Activated effector memory CD4-positive, alpha-beta T cell treated with anti-CD3 and anti-CD28 coated beads, Interleukin-2, amount 50 U/mL, for 16 hours (primary cell): ENCODE measurements around the gene CD300LG.
A peak's percentile ranks its signal among the peaks of the same experiment; 100 is the strongest.
"Not testable (repeated sequence)": the region's sequence is repeated elsewhere in the genome, so short reads cannot be mapped to it uniquely, and the experiment has no call there.

Source experiments
- DNase-seq: peaks from one replicate; pipeline ENCODE4 v3.0.0-alpha.2; 2020

CD300LG gene, protein sequence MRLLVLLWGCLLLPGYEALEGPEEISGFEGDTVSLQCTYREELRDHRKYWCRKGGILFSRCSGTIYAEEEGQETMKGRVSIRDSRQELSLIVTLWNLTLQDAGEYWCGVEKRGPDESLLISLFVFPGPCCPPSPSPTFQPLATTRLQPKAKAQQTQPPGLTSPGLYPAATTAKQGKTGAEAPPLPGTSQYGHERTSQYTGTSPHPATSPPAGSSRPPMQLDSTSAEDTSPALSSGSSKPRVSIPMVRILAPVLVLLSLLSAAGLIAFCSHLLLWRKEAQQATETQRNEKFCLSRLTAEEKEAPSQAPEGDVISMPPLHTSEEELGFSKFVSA

DNA sequence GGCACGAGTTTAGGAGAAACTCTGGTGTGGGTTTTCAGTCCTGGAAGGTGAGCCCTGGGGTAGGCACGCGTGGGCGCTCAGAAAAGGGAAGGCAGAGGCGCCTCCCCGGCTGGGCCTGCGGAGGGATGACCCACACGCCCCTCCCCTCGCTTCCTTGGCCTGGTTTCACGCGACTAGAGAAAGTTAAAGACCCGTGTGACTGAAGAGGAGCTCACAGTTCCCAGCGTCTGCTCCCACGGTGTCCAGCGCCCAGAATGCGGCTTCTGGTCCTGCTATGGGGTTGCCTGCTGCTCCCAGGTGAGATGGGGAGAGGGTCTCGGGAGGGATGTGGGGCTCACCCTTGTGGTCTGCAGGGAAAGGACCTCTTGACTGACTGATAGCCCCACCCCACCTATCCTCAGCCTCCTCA is at the start of gene CD300LG:
CD300LG (plus strand) TSS at position 214 of the 409 bp plus-strand sequence; CDS start at position 255, 41 bp downstream.
- DNase-seq: no peak

DNA sequence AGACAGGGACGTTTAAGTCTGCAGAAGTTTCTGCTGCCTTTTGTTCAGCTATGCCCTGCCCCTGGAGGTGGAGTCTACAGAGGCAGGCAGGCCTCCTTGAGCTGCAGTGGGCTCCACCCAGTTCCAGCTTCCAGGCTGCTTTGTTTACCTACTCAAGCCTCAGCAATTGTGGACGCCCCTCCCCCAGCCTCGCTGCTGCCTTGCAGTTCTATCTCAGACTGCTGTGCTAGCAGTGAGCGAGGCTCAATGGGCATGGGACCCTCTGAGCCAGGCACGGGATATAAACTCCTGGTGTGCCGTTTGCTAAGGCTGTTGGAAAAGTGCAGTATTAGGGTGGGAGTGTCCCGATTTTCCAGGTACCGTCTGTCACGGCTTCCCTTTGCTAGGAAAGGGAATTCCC is 49.0 kb upstream of the CD300LG start:
- not testable (repeated sequence) for DNase-seq

DNA sequence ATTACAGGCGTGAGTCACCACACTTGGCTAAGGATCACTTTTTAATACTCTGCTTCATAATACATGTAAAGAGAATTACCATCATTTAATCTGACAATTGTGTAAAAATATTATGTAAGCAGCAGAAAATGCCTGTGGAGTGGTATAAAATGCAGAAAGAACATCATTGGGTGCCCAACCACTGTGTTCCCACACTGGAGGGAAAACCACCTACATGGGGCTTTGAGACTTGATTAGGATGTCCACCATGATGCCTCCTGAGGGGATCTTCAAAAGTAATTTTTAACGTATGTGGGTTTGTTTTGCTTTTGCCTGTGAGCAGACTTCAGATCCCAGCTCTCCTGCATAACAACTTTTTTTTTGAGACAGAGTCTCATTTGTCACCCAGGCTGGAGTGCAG is 47.9 kb upstream of the CD300LG start:
- DNase-seq: no peak

DNA sequence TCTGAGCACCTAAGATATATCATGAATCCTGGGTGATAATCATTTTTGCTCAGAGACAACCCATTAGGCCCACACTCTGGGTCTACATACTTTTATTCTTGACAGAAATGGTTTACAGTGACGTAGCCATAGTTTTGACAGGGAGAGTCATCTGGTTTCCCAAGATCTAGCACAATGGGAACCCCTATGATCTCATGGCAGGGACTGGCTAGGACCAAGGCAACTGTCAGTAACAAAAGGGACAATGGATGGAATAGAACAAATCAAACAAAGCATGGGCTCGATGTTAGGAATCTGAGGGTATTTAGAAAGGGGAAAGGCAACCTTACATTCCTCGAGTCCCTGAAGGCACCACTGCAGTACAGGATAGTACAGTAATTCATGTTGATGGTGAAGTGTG is 46.2 kb upstream of the CD300LG start:
- DNase-seq: no peak

DNA sequence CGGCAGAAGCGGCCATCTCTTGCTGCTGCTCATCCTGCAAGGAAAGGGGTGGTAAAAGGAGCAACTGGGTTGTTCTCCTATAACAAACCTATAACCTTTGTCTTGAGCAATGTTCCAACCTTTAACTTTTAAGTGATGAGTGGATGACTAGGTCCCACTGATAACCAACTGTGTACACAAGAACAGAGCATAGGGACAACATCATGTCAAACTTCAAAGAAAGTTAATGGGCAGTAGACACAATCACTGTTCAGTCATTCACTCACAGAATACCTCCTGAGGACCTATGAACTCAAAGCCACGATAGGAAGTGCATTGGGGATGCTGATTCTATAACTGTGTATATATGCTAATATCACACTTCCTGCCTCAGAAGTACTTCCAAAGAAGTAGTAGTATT is 45.1 kb upstream of the CD300LG start:
- DNase-seq: no peak

DNA sequence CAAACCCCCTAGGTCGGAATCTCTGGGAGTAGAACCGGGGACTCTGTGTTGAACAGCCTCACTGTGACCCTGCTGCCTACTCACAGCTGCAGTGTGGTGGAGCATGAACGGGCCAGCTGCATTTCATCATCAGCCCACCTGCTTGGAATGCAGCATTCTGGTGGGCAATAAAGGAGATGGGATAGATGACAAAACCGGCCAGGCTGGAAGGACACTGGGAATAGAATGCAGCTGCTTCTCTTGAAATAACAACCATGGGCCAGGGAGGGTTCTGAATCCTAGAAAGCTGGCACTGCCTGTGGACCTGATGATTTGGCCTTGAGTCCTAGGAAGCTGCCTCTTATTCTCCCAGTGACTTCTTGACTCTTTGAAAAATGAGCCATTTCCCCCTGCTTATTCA is 43.2 kb upstream of the CD300LG start:
- DNase-seq: no peak

DNA sequence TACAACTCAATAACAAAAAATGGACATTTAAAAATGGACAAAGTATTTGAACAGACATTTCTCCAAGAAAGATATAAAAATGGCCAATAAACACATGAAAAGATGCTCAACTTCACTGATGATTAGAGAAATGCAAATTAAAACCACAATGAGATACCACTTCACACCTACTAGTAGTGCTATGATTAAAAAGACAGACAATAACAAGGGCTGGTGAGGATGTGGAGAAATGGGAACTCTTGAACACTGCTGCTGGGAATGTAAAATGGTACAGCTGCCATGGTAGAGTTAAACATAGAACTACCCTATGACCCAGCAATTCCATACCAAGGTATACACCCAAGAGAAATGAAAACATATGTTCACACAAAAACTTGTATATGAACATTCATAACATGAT is 41.9 kb upstream of the CD300LG start:
- no peak for DNase-seq

DNA sequence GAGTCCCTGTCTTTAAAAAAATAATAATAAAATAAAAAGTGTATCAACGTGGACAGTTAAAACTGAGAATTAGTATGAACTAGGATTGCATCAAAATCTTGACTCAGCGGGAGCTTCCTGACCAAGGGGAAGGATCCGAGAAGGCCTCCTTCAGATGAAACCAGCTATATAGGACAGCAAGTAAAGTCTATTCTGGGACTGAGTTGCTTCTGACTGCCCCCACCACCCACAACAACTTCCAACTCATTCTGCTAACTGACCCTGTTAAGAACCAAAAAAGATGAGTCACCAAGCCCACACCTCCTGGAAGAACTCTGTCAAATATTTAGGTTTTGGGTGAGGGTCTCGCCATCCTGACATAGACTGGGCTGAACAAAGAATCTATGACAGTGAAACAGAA is 38.9 kb upstream of the CD300LG start:
- no peak for DNase-seq

DNA sequence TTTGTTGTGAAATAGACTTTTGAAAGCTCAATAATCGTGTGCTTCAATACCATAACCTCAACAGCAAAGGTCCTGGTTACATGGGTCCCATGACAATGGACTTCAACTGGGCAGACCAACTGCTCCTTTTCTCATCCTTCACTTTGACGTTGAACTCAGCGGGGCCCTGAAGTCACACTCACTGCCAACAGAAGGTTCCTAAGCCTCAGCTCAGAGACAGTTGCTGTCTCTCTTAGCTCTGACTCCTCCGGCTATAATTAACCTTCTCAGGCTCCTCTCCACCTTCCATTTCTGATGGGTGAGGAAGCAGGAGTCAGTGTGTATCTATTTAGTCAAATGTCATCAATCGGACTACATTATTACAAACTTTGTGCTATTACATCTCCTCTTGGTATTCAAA is 37.9 kb upstream of the CD300LG start:
- no peak for DNase-seq

DNA sequence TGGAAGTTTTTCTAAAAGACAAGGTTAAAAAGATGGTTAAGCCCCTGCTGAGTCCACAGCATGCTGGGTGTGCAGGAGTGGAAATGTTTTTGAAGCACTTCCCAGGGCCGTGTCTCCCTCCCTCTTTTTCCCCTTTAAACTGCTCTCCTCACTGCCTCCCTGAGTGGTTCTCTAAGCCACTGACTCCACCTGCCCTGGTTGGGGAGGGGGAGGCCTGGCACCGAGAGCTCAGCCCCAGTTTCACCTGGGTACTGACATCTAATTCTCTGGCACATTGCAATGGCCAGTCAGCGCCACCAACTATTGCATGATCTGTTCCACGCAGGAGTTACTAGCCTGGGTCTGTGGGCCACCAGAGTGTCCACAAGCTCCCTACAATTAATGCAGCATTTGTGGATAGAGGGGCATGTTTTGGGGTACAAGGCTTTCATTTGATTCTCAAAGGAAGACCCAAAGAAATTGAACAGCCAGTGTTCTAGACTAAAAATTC is 36.7 kb upstream of the CD300LG start:
- DNase-seq: no peak

DNA sequence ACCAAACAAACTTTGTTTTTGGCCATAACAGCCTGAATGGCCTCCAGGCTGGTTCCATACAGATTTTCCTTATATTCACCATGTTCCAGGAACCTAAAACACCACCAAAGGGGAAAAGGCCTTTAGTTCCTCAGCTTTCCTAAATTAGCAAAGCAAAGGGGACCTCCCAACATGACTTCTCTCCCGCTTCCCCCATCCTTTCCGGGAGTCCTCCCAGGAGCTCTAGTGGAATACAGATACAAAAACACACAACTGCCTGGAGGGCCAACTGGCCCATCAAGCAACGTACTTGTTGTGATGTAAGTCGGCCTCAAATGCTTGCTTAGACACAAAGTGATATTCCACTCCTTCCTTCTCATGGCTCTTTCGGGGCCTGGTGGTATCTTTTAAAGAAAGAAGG is 36.2 kb upstream of the CD300LG start:
- DNase-seq: no peak

DNA sequence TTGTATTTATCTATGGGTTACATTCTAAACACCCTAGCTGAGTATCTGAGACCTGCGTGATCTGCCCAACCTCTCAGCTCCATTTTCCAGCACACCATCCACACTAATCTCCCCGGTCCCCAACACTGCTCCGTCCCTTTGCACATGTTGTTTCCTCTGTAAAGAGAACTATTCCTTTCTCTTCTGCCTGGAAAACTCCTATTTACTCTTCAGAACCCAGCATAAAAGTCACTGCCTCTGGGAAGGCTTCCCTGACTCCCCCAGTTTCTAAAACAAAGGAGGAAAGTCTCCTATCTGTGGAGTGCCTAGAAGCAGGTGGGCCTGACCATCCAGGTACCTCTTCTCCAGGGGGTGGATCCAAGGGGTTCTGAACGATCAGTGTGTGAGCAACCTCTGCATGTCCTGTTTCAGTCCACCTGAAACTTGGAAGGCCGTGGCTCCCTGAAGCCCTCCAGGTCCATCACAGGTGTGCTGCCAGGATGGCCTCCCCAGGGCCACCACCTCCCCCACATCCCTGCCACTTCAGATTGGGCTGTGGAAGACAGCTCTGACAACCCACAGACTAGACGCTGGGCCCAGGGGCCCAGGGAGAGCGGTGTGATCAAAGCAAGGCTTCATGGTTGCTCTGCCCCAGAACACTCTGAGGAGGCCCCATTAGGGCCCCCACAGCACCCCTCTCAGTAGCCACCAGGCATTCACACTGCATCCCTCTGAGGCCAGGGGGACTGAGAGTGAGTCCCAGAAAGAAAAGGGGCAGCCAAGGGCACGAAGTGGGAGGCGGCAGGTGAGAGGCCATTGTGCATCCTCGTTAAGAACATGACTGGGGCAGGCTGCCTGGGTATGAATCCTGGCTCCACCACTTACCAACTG is 34.3 kb upstream of the CD300LG start:
- DNase-seq: no peak

DNA sequence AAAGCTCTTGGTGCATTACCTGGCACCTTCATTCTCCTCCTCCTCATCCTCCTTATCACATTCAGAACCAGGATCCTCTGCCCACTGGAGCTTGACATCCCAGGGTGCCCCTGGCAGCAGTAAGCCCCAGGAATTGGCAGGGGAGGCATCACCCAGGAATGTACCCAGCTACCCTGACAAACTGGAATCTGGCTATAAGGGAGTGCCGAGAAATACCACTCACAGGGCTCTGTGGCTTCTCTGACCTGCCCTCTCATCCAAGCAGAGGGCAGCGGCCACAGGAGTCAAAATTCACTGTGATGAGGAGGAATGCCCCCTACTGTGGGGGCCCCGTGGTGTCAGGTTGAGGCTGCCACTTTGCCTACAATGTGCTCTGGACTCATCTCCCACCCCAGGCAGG is 33.6 kb upstream of the CD300LG start:
- DNase-seq: no peak

DNA sequence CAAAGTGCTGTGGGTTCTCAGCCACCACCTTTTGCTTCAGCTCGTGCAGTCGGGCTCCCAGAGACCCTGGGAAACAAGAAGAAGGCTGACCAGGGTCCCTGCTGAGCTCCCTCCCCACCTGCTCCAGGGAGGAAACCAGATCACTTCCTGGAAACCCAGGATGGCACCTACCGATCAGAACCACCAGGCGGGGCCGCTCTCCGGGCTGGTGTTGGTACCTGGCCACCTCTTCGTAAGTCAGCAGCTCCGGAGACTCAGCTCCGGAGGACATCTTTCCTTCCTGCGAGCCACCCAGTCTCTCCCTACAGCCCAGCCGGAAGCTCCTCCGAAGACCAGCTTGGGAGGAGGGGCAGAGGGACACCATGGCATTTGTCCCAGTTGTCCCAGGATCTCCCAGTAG is 33.0 kb upstream of the CD300LG start:
- DNase-seq: no peak

DNA sequence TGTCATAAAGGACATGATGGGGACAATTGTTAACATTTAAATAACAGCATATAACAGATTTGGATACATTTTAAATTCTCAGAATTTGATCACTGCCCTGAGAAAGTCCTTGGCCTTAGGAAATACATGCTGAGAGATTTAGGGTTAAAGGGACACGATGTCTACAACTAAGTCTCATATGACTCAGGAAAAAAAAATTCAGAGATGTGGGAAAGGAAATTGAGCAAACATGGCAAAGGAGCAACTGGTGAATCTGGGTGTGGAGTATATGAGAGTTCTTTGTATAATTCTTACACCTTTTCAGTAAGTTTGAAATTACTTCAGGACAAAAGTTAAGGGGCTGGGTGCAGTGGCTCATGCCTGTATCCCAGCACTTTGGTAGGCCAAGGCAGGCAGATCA is 32.3 kb upstream of the CD300LG start:
- DNase-seq: no peak

DNA sequence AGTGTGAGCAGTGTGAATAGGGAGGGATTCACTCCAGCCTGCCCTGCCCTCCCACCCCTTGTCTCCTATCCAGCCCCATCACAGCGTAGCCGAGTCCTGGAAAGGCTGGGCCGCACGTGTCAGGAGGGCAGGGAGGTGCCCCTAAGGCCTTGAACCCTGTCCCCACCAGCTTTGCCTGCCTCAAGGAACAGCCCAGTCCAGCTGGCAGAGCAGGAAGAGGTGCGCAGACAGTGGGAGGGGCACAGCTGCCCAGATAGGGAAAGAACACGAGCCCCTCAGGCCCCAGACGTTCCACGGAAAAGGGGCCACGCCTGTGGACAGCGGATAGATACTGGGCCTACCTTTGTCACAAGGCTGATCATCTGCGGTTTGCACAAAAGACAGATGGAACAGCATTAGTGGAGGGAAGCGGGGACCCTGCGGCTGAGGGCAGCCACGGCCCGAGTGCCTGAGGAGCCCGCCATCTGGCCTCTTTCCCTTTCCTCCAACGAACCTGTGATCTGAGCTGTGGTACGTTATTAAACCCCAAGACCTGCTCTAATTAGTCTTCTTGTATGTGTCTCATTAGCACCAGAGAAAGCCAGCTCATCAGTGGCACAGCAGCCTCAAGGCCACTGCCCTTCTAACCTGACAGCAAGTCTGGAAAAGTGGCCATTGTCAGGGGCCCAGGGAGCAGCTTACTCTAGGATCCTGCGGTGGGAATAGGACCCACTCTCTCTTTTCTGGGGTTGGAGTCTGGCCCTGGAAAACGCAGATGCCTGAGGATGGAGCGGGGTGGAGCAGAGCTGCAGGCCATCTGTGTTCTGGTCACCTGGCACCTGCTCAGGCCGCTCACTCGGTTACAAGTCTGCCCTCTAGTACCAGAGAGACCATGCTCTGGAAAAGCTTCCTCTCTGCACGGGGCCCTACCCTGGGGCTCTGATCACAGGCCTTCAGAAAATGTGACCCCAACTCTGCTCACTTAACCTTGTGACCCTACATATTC is 30.3 kb upstream of the CD300LG start:
- no peak for DNase-seq

DNA sequence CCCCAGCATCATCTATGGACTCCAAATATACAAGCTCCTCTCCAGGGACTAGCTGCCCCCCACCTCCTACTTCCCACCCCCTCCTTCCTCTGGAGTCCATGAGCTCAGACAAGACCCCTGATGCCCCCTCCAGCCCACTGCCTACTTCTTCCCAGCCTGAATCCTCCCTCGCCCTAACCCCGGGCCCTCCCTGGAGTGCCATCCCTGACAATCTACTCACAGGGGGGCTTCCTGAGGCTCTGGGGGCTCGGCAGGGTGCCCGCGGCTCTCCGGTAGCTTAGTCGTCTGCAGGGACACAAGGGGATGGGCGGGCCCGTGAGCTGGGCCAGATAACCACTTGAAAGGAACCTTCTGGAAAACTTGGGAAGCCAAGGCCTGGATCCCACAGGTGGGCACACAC is 29.1 kb upstream of the CD300LG start:
- no peak for DNase-seq

DNA sequence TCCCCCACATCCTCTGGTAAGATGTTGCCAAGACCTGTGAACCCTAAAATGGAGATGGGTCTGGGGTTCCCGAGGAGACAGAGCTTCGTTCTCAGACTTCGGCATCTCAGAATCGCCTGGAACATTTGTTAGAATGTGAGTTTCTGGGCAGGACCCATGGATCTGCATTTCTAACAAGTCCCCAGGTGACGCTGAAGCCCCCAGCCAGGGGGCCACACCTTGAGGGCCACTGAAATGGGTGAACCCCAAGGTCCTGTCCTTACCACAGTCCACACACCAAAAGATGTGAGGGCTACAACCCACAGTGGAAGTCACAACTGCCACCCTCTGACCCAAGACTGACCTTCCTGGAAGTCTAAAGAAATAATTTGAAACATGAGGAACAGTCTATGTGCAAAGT is 28.0 kb upstream of the CD300LG start:
- no peak for DNase-seq

DNA sequence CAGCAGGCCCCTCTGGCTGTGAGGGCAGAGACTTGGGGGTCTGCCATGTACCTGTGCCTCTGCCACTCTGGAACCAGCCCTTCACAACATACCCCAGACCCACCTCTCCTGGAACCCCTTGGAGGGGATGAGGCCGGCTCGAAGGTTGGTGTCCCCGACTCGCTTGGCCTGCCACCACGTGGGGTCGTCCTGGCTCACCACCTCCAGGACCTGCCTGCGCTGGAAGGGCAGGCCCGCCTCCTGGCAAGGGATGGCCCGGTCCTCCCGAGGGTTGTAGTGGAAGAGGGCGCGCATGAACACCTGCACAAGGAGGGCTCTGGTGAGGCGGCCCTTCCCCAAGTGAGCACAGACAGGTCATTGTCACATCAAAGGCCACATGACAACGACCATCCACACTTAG is 26.2 kb upstream of the CD300LG start:
- peak; percentile 36 for DNase-seq

DNA sequence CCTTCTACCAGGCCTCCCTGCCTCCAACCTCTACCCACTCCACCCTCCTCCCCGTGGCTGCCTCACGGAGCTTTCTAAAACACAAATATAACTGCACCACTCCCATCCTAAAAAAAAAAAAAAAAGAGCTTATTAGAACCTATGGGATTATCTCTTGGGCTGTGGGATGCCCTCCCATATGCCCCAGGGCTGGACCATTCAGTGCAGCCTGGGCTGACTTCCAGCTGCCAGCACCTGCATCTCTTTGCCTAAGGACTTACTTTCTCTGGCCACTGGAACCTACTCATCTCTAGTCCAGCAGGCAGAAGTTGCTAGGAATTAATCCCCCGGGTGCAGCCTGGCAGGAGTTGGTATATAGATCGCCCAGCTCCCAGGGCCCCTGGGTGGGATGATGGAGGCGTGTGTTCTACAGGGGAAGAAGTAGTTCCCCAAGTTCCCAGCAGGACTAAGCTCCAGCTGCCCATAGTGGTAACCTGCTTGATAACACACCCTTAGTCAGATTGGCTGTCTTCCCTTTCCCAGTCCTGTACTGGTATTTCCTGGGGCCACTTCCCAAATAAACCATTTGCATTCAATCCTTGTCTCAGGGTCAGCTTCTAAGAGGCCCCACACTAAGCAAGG is 24.3 kb upstream of the CD300LG start:
- DNase-seq: peak; percentile 53

DNA sequence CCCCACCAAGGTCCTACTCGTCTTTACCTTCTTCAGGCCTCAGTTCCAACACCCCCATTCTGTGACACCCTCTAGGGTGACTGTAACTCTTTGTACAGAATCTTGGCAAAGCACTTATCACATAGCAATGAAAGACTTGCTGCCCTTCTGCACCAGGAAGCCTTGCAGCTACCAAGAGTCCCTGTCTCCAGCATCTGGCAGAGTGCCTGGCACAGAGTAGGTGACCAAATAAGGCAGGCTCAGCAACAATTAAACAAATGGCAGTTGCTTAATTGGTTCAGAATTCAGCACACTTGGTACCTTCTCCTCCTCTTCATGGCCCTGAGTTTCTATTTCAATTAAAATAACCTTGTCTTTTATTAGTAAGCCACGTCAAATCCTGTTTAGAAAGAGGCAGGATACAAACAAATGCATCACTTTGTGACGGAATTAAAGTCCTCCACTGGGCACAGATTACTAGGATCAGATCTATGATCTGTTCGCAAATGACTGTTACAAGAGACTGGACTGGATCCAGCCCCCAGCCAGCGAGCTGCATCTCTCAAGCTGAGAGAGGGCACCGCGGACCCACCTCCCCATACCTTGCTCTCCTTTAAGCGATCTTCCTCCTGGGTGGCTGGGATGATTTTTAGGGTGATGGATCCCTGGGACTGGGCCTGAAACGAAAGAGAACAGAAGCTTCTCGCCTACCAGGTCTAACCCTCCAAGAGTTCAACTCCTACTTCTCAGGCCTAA is 23.5 kb upstream of the CD300LG start:
- peak; percentile 34 for DNase-seq

DNA sequence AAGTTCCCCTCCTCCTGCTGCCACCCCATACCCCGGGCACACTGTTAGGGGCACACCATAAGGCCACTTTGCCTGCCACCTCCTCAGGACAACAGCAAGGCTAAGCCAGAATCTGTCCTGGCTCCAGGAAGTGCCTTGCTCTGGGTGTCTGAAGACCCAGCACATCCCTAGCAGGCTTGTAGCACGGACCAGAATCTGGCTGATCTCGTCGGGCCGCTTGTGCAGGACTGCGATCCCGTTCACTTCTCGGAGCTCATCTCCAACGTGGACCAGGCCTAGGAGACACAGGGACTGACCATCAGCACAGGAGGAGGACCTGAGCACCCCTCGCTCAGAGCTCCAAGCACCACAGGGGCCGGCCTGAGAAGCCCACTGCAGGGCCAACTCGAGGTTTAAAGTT is 21.4 kb upstream of the CD300LG start:
- DNase-seq: peak; percentile 31
